ENCODE results near the gene CENPO. TPM values are rescaled to one million over a fixed set of nuclear protein-coding genes. Genes with fewer than 3 reads are reported as not detected.
A peak's percentile ranks its signal among the peaks of the same experiment; 100 is the strongest.

The CENPO gene
- total RNA-seq, 1 donor from 2014 or later, result not detected

DNA sequence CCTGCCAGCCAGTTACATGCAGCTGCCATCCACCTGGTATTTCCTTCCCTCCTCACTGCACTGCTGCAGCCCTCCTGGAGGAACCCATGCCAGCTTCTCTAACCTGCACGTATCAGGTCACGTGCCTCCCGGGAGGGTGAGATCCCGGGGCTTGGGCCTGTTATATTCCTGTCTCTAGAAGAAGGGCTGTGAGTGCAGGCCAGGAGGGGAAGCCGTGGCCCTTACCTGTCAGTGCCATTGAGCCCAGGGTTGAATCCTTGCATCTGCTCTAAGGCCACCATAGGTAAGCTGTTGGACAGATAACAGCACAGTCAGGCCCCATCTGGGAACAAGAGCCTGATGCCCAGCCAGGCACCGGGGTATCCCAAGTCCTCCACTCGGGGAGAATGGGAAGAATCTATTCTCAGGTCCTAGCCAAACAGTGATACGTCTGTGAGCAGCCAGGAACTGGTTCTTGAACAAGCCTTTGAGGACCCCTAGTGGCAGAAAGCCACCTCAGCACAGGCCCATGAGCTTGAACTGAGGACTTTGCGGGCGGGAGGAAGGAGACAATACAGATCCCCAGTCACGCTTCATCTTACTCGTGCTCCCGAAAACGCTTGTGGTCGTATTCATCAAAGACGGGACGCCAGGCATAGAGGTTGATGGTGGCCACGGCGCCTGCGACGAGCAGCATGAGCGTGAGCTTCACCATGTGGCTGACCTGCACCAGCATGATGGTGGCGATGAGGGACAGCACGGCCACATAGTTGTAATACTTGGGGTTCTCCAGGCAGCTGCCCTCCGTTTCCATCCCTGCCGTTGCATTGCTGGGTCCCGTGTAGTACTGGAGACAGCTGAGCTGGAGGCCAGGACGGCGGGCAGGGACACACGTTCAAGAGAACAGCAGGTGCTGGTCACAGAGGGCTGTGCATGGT lies 34.4 kb downstream of the CENPO start:
- Histone ChIP-seq H3K27ac (no peak overlapping the region), H3K36me3 (peaks cover 12 to 14% of the 10 kb centered on the region in 2 donors), H3K4me1 (no peaks in the 10 kb centered on the region), H3K4me3 (no peak overlapping the region), H3K27me3 (no peaks in the 10 kb centered on the region), H3K9me3 (no peaks in the 10 kb centered on the region)
- peak in 1 of 2 donors; percentile 86 for DNase-seq (ENCODE audit: low spot score in 2 of 2)
- intact Hi-C loops (cut with DNase I), result loop anchor here (1.0 kb wide), 1 partner anchor 417 kb away; no protein-coding TSS in a partner anchor
- TF ChIP-seq CTCF (IDR thresholded peaks at IDR 0.05), result peak; percentile 70 to 88 (median 83)

GRCh38 chr2:24828238-24828996 lies 35.2 kb downstream of the CENPO start:
- H3K4me1 ChIP-seq, result no peaks in the 10 kb centered on the region
- H3K27me3 ChIP-seq, result no peaks in the 10 kb centered on the region
- H3K4me3 ChIP-seq, result no peak overlapping the region
- peak in 1 of 2 donors; percentile 56 for DNase-seq (ENCODE audit: low spot score in 2 of 2)
- intact Hi-C loops (cut with DNase I), result no loop called here
- H3K9me3 ChIP-seq, result no peaks in the 10 kb centered on the region
- no peak for TF ChIP-seq CTCF (IDR thresholded peaks at IDR 0.05)
- peaks cover 8 to 10% of the 10 kb centered on the region in 2 donors for H3K36me3 ChIP-seq
- no peak overlapping the region for H3K27ac ChIP-seq

- TF ChIP-seq CTCF (IDR thresholded peaks at IDR 0.05), result no peak
- H3K36me3 ChIP-seq, result peaks cover 9 to 22% of the 10 kb centered on the region in 2 donors
- intact Hi-C loops (cut with DNase I), result no loop called here
- no peaks in the 10 kb centered on the region for H3K9me3 ChIP-seq
- H3K4me3 ChIP-seq, result no peak overlapping the region
- H3K27ac ChIP-seq, result no peak overlapping the region
- no peaks in the 10 kb centered on the region for H3K27me3 ChIP-seq
- peak in 1 of 2 donors; percentile 52 for DNase-seq (ENCODE audit: low spot score in 2 of 2)
- H3K4me1 ChIP-seq, result no peaks in the 10 kb centered on the region
Observed at GRCh38 chr2:24830351-24830750, 37.1 kb downstream of the CENPO start.

- H3K27ac ChIP-seq, result no peak overlapping the region
- H3K9me3 ChIP-seq, result no peaks in the 10 kb centered on the region
- H3K36me3 ChIP-seq, result peaks cover 9 to 23% of the 10 kb centered on the region in 2 donors
- H3K4me1 ChIP-seq, result no peaks in the 10 kb centered on the region
- H3K27me3 ChIP-seq, result no peaks in the 10 kb centered on the region
- no peak overlapping the region for H3K4me3 ChIP-seq
- peak in 1 of 2 donors; percentile 60 for DNase-seq (ENCODE audit: low spot score in 2 of 2)
- TF ChIP-seq CTCF (IDR thresholded peaks at IDR 0.05), result no peak
- intact Hi-C loops (cut with DNase I), result no loop called here
Observed at GRCh38 chr2:24830786-24831185, 37.6 kb downstream of the CENPO start.

GRCh38 chr2:24831221-24832072 lies 38.2 kb downstream of the CENPO start:
- no peaks in the 10 kb centered on the region for H3K9me3 ChIP-seq
- no peak overlapping the region for H3K27ac ChIP-seq
- TF ChIP-seq CTCF (IDR thresholded peaks at IDR 0.05), result no peak
- H3K36me3 ChIP-seq, result peaks cover 9 to 30% of the 10 kb centered on the region in 2 donors
- intact Hi-C loops (cut with DNase I), result no loop called here
- H3K4me3 ChIP-seq, result no peak overlapping the region
- peak in 1 of 2 donors; percentile 30 for DNase-seq (ENCODE audit: low spot score in 2 of 2)
- H3K4me1 ChIP-seq, result no peaks in the 10 kb centered on the region
- no peaks in the 10 kb centered on the region for H3K27me3 ChIP-seq
